Type B pancreatic cell (in vitro differentiated cells): ENCODE measurements around the gene CIB1. TPM values are rescaled to one million over a fixed set of nuclear protein-coding genes. Genes with fewer than 3 reads are reported as not detected.

Experiments used
- DNase-seq: peaks from one replicate; pipeline ENCODE4 v3.0.0; 2021; ENCODE audit warnings: mixed read lengths; ENCODE audit not compliant: unreplicated experiment; ENCODE audit errors: extremely low spot score
- H3K27ac Mint-ChIP-seq: 2 replicates; pipeline ENCODE4 v1.8.0; 2021; ENCODE audit warnings: mild to moderate bottlenecking, mixed read lengths
- H3K27me3 Mint-ChIP-seq: 2 replicates; pipeline ENCODE4 v1.8.0; 2021; ENCODE audit warnings: mixed read lengths
- H3K36me3 Mint-ChIP-seq: 2 replicates; pipeline ENCODE4 v1.8.0; 2021; ENCODE audit warnings: mixed read lengths
- H3K4me1 Mint-ChIP-seq: one replicate; pipeline ENCODE4 v1.8.0; 2021; ENCODE audit warnings: mixed read lengths; ENCODE audit not compliant: unreplicated experiment
- H3K4me3 Mint-ChIP-seq: 2 replicates; pipeline ENCODE4 v1.8.0; 2021; ENCODE audit warnings: mild to moderate bottlenecking, mixed read lengths
- H3K9me3 Mint-ChIP-seq: 2 replicates; pipeline ENCODE4 v1.8.0; 2021; ENCODE audit warnings: mixed read lengths
- total RNA-seq: library from RNA; stranded (reverse); gene quantifications from 2 replicates; pipeline ENCODE4 v1.2.1, GENCODE V29; 2021; ENCODE audit warnings: low replicate concordance
- TF ChIP-seq, protein P1 (sequence below): fragments of 200-600 bp; sonication (generic); conservative IDR thresholded peaks from 2 replicates; pipeline ENCODE4 v1.5.0; 2021; ENCODE audit warnings: antibody characterized with exemption, mild to moderate bottlenecking

Gene CIB1
- total RNA-seq, 1 donor from 2014 or later: 31.6 TPM

GRCh38 chr15:90223441-90224165, 10.1 kb downstream of the CIB1 start:
- no peaks in the 10 kb centered on the region for H3K9me3 Mint-ChIP-seq
- peaks cover 4% of the 10 kb centered on the region for H3K36me3 Mint-ChIP-seq
- TF ChIP-seq, protein P1, sequence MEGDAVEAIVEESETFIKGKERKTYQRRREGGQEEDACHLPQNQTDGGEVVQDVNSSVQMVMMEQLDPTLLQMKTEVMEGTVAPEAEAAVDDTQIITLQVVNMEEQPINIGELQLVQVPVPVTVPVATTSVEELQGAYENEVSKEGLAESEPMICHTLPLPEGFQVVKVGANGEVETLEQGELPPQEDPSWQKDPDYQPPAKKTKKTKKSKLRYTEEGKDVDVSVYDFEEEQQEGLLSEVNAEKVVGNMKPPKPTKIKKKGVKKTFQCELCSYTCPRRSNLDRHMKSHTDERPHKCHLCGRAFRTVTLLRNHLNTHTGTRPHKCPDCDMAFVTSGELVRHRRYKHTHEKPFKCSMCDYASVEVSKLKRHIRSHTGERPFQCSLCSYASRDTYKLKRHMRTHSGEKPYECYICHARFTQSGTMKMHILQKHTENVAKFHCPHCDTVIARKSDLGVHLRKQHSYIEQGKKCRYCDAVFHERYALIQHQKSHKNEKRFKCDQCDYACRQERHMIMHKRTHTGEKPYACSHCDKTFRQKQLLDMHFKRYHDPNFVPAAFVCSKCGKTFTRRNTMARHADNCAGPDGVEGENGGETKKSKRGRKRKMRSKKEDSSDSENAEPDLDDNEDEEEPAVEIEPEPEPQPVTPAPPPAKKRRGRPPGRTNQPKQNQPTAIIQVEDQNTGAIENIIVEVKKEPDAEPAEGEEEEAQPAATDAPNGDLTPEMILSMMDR: no peak
- H3K4me1 Mint-ChIP-seq: peaks cover 7% of the 10 kb centered on the region
- H3K27me3 Mint-ChIP-seq: no peaks in the 10 kb centered on the region
- no peak overlapping the region for H3K27ac Mint-ChIP-seq
- no peak overlapping the region for H3K4me3 Mint-ChIP-seq
- DNase-seq: no peak

DNA sequence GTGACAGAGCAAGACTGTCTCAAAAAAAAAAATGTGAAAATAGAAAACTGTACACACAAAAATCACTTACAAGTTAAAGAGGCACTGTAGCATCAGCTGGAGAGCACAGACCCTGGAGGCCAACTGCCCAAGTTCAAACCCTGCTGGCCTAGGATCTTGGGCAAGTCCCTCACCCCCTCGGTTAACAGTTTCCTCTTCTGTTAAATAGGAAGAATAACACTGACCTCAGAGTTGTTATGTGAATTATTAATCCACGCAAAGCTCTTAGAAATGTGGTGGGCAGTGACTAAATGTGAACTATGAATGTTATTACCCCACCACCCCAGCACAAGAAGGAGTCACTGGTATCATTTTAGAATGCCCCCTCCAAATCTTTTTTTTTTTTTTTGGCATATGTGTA, 11.2 kb downstream of the CIB1 start:
- no peak for DNase-seq
- Mint-ChIP-seq H3K27ac (no peak overlapping the region), H3K4me1 (peaks cover 8% of the 10 kb centered on the region), H3K9me3 (no peaks in the 10 kb centered on the region), H3K36me3 (peaks cover 4% of the 10 kb centered on the region), H3K27me3 (no peaks in the 10 kb centered on the region), H3K4me3 (no peak overlapping the region)
- TF ChIP-seq, protein P1: no peak

GRCh38 chr15:90221246-90221900, 12.4 kb downstream of the CIB1 start:
- Mint-ChIP-seq H3K4me3 (no peak overlapping the region), H3K36me3 (peaks cover 4% of the 10 kb centered on the region), H3K27me3 (no peaks in the 10 kb centered on the region)

DNA sequence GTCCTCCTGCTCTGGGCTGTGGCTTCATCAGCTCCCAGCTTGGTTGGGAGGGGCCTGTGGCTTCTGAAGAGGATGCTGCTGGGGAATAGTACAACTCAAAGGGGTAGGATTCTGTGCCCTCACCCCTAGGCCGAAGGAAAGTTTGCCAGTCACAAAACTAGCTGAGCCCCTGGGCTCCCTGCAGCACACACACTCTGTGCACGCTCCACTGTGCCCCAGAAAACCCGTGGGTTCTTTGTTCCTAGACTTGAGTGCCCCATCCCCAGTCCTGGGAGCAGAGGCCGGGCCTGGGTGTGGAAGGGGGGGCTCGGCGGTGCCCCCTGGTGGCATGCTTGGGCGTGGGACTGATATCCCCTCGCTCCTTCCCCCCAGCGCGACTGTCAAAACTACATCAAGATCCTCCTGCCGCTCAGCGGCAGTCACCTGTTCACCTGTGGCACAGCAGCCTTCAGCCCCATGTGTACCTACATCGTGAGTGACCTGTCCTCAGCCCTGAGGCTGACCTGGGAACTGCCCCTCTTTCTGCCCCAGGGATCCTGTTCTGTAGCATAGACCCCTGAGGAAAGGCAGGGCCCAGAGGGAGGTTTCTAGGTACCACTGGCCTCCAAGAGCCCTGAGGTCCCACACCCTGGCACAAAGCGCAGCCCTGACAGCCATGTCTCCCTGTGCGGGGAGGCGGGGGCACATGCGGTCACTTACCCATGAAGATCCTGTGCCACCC, 14.2 kb downstream of the CIB1 start:
- DNase-seq: no peak
- TF ChIP-seq, protein P1: peak; percentile 80

More at GRCh38 chr15:90221246-90221900, 12.4 kb downstream of the CIB1 start:
- peaks cover 8% of the 10 kb centered on the region for H3K4me1 Mint-ChIP-seq
- TF ChIP-seq, protein P1: peak; percentile 65
- DNase-seq: no peak
- no peaks in the 10 kb centered on the region for H3K9me3 Mint-ChIP-seq
- no peak overlapping the region for H3K27ac Mint-ChIP-seq

DNA sequence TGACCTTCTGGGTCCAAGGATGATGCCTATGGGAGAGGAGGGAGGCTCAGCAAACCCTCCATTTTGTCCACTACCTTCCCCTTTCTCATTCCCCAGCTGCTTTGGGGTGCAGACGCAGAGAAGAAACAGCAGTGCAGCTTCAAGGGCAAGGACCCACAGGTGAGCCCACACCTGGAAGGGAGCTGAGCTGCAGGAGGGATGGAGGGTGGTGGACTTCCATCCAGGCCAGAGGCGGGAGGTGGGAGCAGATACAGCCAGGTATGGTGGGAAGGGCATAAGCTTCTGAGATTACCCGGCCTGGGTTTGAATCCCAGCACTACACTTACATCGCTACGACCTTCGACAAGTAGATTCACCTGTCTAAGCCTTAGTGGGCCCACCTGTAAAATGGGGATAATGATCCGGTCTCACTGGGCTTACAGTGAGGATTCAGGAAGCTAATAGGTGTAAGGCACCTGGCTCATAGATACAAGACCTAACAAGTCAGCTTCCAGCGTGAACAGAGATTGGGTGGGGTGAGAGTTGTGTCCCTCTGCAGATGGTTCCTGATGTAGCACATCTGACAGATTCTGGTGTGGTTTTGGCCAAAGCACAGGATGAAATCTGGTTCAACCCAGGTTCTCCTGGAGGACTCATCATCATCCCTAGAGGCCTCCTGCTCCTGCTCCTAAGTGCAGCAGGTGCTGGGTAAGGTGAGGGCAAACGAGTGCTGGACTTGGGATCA, 15.9 kb downstream of the CIB1 start:
- Mint-ChIP-seq H3K9me3 (no peaks in the 10 kb centered on the region), H3K4me3 (no peak overlapping the region), H3K36me3 (peaks cover 3% of the 10 kb centered on the region), H3K4me1 (peaks cover 11% of the 10 kb centered on the region), H3K27me3 (no peaks in the 10 kb centered on the region), H3K27ac (no peak overlapping the region)
- no peak for DNase-seq
- TF ChIP-seq, protein P1: no peak

More for the DNA sequence above, 14.2 kb downstream of the CIB1 start:
- Mint-ChIP-seq H3K4me3 (no peak overlapping the region), H3K9me3 (no peaks in the 10 kb centered on the region), H3K36me3 (peaks cover 3% of the 10 kb centered on the region), H3K27ac (no peak overlapping the region), H3K27me3 (no peaks in the 10 kb centered on the region), H3K4me1 (peaks cover 11% of the 10 kb centered on the region)
